ENCODE results near the gene NR3C2. TPM values are rescaled to one million over a fixed set of nuclear protein-coding genes. Genes with fewer than 3 reads are reported as not detected.

The NR3C2 gene
- total RNA-seq, 1 donor from 2014 or later, result 2.7 TPM

DNA sequence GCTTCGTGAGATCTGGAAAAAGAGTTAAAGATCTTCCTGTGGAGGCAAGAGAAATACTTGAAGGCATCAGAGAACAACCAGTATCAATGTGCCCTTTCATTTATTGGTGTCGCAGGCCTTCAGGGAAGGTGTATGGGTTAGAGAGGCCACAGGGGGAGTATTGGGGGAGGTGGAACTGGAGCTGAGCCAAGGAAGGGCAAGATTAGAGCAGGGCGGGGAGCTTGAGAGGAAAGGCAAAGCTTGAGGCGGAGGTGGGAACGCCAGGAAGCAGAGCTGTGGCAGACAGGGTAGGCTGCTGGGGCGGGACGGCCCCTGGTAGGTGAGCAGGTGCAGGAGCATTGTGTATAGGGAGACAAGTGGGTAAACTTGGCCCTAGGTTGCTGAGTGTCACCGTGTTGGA is 380.4 kb downstream of the NR3C2 start:
- H3K27me3 Mint-ChIP-seq, result no peaks in the 10 kb centered on the region

DNA sequence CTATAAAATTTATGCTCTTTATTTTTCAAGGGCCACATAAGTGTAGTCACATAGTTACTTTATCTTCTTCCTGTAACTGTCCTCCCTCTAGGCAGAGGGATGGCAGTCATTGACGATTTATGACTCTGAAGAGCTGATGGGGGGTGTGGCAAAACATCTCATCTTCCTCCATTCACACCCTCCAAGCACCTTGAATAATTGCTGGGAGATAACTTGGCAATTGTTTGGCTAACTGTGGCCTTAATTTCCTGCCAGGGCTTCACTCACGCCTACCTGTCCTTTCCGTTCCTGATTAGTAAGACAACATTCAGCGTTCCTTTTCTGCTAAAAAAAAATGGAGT is 381.1 kb downstream of the NR3C2 start:
- TF ChIP-seq, protein P1, sequence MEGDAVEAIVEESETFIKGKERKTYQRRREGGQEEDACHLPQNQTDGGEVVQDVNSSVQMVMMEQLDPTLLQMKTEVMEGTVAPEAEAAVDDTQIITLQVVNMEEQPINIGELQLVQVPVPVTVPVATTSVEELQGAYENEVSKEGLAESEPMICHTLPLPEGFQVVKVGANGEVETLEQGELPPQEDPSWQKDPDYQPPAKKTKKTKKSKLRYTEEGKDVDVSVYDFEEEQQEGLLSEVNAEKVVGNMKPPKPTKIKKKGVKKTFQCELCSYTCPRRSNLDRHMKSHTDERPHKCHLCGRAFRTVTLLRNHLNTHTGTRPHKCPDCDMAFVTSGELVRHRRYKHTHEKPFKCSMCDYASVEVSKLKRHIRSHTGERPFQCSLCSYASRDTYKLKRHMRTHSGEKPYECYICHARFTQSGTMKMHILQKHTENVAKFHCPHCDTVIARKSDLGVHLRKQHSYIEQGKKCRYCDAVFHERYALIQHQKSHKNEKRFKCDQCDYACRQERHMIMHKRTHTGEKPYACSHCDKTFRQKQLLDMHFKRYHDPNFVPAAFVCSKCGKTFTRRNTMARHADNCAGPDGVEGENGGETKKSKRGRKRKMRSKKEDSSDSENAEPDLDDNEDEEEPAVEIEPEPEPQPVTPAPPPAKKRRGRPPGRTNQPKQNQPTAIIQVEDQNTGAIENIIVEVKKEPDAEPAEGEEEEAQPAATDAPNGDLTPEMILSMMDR (IDR thresholded peaks at IDR 0.05; ENCODE audit: unreplicated experiment), result no peak
- Mint-ChIP-seq H3K4me3 (ENCODE audit: low read depth) (no peak overlapping the region), H3K27me3 (no peaks in the 10 kb centered on the region), H3K4me1 (ENCODE audit: low read depth) (peaks cover 19% of the 10 kb centered on the region), H3K9me3 (ENCODE audit: low read depth) (no peaks in the 10 kb centered on the region), H3K27ac (no peak overlapping the region), H3K36me3 (ENCODE audit: insufficient read depth) (peaks cover 1% of the 10 kb centered on the region)
- no peak for DNase-seq (ENCODE audit: low spot score, unreplicated experiment)

More for the DNA sequence above, 380.4 kb downstream of the NR3C2 start:
- Mint-ChIP-seq H3K36me3 (ENCODE audit: insufficient read depth) (peaks cover 1% of the 10 kb centered on the region), H3K9me3 (ENCODE audit: low read depth) (no peaks in the 10 kb centered on the region), H3K4me1 (ENCODE audit: low read depth) (peaks cover 18% of the 10 kb centered on the region), H3K4me3 (ENCODE audit: low read depth) (no peak overlapping the region), H3K27ac (peak overlapping the region; percentile 26)
- no peak for DNase-seq (ENCODE audit: low spot score, unreplicated experiment)
- TF ChIP-seq, protein P1 (IDR thresholded peaks at IDR 0.05; ENCODE audit: unreplicated experiment), result no peak

DNA sequence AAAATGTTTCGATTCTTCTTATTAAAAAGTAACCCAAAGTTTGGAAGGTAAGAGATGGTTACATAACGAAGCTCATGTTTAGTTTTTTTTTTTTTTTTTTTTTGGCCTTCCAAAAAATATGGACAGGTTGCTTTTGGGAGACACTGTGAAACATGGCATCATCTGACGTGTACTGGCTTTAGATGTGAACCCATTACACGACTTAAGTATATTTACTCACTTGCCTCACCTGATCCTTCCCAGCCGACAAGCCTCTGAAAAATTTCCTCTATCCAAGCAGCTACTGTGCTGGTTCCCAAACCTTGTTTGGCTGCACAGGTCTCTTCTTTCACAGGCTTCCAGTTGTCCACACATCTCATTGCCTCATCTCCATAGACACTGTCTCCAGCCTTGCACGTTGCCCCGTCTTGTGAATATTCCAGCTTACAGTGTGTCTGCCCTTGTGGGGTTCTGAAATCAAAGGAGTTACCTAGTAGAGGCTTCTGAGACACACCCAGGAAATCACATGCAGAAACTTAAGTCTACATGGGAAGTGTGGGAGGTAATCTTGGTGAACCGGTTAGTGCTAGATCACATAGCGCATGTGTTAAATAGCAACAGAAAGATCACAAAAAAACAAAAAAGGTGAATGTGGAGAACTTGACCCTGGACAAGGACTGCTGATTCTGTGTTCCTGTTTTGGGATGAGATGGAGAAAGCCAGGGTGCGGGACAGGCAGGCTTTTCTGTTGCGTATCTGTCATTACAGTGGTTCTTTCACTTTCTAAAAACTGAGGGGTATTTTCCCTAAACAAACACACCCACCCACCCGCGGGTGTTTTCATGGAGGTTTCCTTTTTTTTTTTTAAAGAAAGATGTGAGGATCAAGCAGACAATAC is 381.7 kb downstream of the NR3C2 start:
- H3K36me3 Mint-ChIP-seq (ENCODE audit: insufficient read depth), result peaks cover 1% of the 10 kb centered on the region
- H3K4me1 Mint-ChIP-seq (ENCODE audit: low read depth), result peaks cover 23% of the 10 kb centered on the region
- no peak overlapping the region for H3K27ac Mint-ChIP-seq

DNA sequence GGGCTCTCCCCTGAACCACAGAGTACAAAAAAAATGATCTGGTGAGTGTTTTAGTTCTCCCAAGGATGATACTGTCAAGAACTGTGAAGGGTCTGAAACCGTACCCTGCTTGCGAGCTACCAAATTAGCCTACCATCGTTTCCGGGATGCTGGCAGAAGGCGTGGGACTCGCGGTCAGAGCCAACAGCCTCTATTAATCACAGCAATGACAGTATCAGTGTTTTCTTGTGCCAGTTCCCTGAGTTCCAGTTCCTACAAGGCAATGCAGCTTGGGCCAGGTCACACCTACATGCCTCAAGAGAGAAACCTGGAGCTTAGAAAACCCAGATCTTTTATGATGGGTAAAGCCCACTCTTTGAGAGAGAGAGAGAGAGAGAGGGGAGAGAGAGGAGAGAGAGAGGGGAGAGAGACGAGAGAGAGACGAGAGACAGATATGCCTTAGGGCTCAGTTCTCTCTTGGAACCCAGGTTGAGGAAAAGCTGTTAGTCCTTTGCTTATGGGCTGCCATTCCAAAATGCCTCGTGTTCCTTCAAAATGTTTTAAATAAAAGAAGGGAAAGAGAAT is 382.5 kb downstream of the NR3C2 start:
- no peaks in the 10 kb centered on the region for H3K27me3 Mint-ChIP-seq
- no peak overlapping the region for H3K27ac Mint-ChIP-seq
- no peak overlapping the region for H3K4me3 Mint-ChIP-seq (ENCODE audit: low read depth)
- H3K9me3 Mint-ChIP-seq (ENCODE audit: low read depth), result no peaks in the 10 kb centered on the region
- peaks cover 19% of the 10 kb centered on the region for H3K4me1 Mint-ChIP-seq (ENCODE audit: low read depth)
- DNase-seq (ENCODE audit: low spot score, unreplicated experiment), result no peak
- TF ChIP-seq, protein P1 (IDR thresholded peaks at IDR 0.05; ENCODE audit: unreplicated experiment), result no peak
- no peaks in the 10 kb centered on the region for H3K36me3 Mint-ChIP-seq (ENCODE audit: insufficient read depth)

More for the DNA sequence above, 381.7 kb downstream of the NR3C2 start:
- no peak for DNase-seq (ENCODE audit: low spot score, unreplicated experiment)
- Mint-ChIP-seq H3K4me3 (ENCODE audit: low read depth) (no peak overlapping the region), H3K27me3 (no peaks in the 10 kb centered on the region), H3K9me3 (ENCODE audit: low read depth) (no peaks in the 10 kb centered on the region)
- TF ChIP-seq, protein P1 (IDR thresholded peaks at IDR 0.05; ENCODE audit: unreplicated experiment), result no peak

DNA sequence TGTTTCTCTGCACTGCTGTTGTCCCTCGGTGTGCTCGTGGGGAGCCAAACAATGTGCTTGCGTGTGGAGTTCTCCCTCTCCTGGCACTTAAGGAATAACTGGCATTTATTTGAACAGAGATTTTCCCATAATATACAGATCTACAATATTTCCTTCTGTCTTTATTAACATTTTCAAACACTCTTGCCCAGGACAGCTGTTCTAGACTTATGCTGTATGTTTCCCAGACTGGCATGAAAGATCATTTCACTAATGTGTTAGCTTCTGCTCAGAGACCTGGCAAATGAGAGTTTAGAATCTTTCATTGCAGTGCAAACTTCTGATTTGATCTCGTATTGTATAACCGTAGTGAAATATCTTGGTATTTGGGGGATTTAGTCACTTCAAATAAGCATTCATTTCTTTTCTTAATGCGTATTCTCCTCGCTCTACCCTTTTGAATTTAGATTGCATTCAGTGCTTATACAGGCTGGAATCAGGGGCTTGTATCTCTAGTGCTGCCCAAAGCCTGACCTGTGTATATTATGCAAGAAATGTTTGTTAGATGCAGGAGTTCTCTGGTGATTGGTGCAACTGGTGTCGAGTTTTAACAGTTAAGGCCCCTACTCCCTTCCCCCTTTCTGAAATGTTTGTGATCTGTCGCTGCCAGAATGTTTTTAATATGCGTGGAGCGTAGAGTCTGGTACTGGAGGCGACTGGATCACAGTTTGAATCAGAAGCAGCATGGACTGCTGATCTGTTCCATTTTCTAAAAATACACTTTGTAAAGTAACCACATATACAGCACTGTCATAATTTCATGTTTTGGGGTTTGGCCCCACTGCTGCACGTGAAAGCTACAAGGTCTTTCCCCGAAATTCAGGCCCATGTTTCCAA is 384.0 kb downstream of the NR3C2 start:
- H3K4me1 Mint-ChIP-seq (ENCODE audit: low read depth), result peaks cover 19% of the 10 kb centered on the region
- no peak overlapping the region for H3K27ac Mint-ChIP-seq
- TF ChIP-seq, protein P1 (IDR thresholded peaks at IDR 0.05; ENCODE audit: unreplicated experiment), result no peak
- no peaks in the 10 kb centered on the region for H3K9me3 Mint-ChIP-seq (ENCODE audit: low read depth)
- no peaks in the 10 kb centered on the region for H3K36me3 Mint-ChIP-seq (ENCODE audit: insufficient read depth)
- no peak overlapping the region for H3K4me3 Mint-ChIP-seq (ENCODE audit: low read depth)
- no peak for DNase-seq (ENCODE audit: low spot score, unreplicated experiment)
- H3K27me3 Mint-ChIP-seq, result no peaks in the 10 kb centered on the region
